ENCODE data around the gene SIRT5.

Gene SIRT5

GRCh38 chr6:13581700-13582229 lies 7.4 kb downstream of the SIRT5 start:
- no peak overlapping the region for H3K4me3 ChIP-seq (replicated peaks; ENCODE audit: insufficient read depth, low read length)
- no peak for TF ChIP-seq SPI1 (IDR thresholded peaks at IDR 0.05; ENCODE audit: borderline replicate concordance, low read depth)
- no peak for TF ChIP-seq REST (IDR thresholded peaks at IDR 0.05; ENCODE audit: insufficient replicate concordance, low read depth)
- TF ChIP-seq GABPA (IDR thresholded peaks at IDR 0.05; ENCODE audit: low read depth): no peak
- TF ChIP-seq CTCF (IDR thresholded peaks at IDR 0.05; ENCODE audit: insufficient read depth, low read length): no peak
- no peak for TF ChIP-seq POLR2AphosphoS5 (IDR thresholded peaks at IDR 0.05; ENCODE audit: low read depth)
- H3K27me3 ChIP-seq (ENCODE audit: insufficient read depth, poor library complexity, severe bottlenecking): no peaks in the 10 kb centered on the region
- H3K27ac ChIP-seq (replicated peaks): peak overlapping the region; percentile 37; the same call in 1 of the 2 replicates
- DNase-seq (ENCODE audit: low read depth in 1 of 2, low spot score in 1 of 2): peak in 1 of 2 experiments; percentile 31

- no peak overlapping the region for H3K4me3 ChIP-seq (replicated peaks; ENCODE audit: insufficient read depth, low read length)
- DNase-seq (ENCODE audit: low read depth in 1 of 2, low spot score in 1 of 2): no peak
- H3K27ac ChIP-seq (replicated peaks): no peak overlapping the region
- no peaks in the 10 kb centered on the region for H3K27me3 ChIP-seq (ENCODE audit: insufficient read depth, poor library complexity, severe bottlenecking)
- TF ChIP-seq REST (IDR thresholded peaks at IDR 0.05; ENCODE audit: insufficient replicate concordance, low read depth) (no peak), CTCF (IDR thresholded peaks at IDR 0.05; ENCODE audit: insufficient read depth, low read length) (no peak), SPI1 (IDR thresholded peaks at IDR 0.05; ENCODE audit: borderline replicate concordance, low read depth) (no peak), POLR2AphosphoS5 (IDR thresholded peaks at IDR 0.05; ENCODE audit: low read depth) (no peak), GABPA (IDR thresholded peaks at IDR 0.05; ENCODE audit: low read depth) (no peak)
These were observed 12.5 kb downstream of the SIRT5 start for GRCh38 chr6:13586603-13587542.

GRCh38 chr6:13589801-13590200 lies 15.4 kb downstream of the SIRT5 start:
- no peak for TF ChIP-seq GABPA (IDR thresholded peaks at IDR 0.05; ENCODE audit: low read depth)
- H3K27ac ChIP-seq (replicated peaks): no peak overlapping the region
- H3K4me3 ChIP-seq (replicated peaks; ENCODE audit: insufficient read depth, low read length): no peak overlapping the region
- no peak for DNase-seq (ENCODE audit: low read depth in 1 of 2, low spot score in 1 of 2)
- H3K27me3 ChIP-seq (ENCODE audit: insufficient read depth, poor library complexity, severe bottlenecking): no peaks in the 10 kb centered on the region

- Histone ChIP-seq H3K4me3 (replicated peaks; ENCODE audit: insufficient read depth, low read length) (no peak overlapping the region), H3K27ac (replicated peaks) (no peak overlapping the region), H3K27me3 (ENCODE audit: insufficient read depth, poor library complexity, severe bottlenecking) (no peaks in the 10 kb centered on the region)
- TF ChIP-seq REST (IDR thresholded peaks at IDR 0.05; ENCODE audit: insufficient replicate concordance, low read depth) (no peak), SPI1 (IDR thresholded peaks at IDR 0.05; ENCODE audit: borderline replicate concordance, low read depth) (no peak), CTCF (IDR thresholded peaks at IDR 0.05; ENCODE audit: insufficient read depth, low read length) (no peak), POLR2AphosphoS5 (IDR thresholded peaks at IDR 0.05; ENCODE audit: low read depth) (no peak), GABPA (IDR thresholded peaks at IDR 0.05; ENCODE audit: low read depth) (no peak)
- no peak for DNase-seq (ENCODE audit: low read depth in 1 of 2, low spot score in 1 of 2)
These were observed 16.3 kb downstream of the SIRT5 start for GRCh38 chr6:13590574-13591153.

Data from HL-60 (cell line).